Memory B cell (primary cell): ENCODE data around the gene COL4A2.

Experiments
- ATAC-seq: fragments of 150-1000 bp; cut with Tn5 transposase; 2 replicates; pipeline ENCODE4 v1.10.0; 2021; ENCODE audit warnings: low read depth, mild to moderate bottlenecking, moderate library complexity
- DNase-seq, 2 donors: peaks; one replicate each; pipeline ENCODE4 v3.0.0; 2022; ENCODE audit warnings: low spot score in 2 of 2
- H3K27ac Mint-ChIP-seq: one replicate; pipeline ENCODE4 v1.8.0; 2022; ENCODE audit warnings: mild to moderate bottlenecking, moderate library complexity, mixed read lengths
- H3K27me3 Mint-ChIP-seq: one replicate; pipeline ENCODE4 v1.8.0; 2022; ENCODE audit warnings: mixed read lengths
- H3K36me3 Mint-ChIP-seq: one replicate; pipeline ENCODE4 v1.8.0; 2022; ENCODE audit warnings: mild to moderate bottlenecking, mixed read lengths
- H3K4me1 Mint-ChIP-seq: one replicate; pipeline ENCODE4 v1.8.0; 2022; ENCODE audit warnings: mixed read lengths
- H3K4me3 Mint-ChIP-seq: one replicate; pipeline ENCODE4 v1.8.0; 2022; ENCODE audit warnings: mild to moderate bottlenecking, moderate library complexity, mixed read lengths
- H3K9me3 Mint-ChIP-seq: one replicate; pipeline ENCODE4 v1.8.0; 2022; ENCODE audit warnings: mixed read lengths

Gene COL4A2

GRCh38 chr13:110356362-110356761, 49.3 kb downstream of the COL4A2 start:
- H3K4me3 Mint-ChIP-seq, result no peak overlapping the region
- ATAC-seq, result no peak
- H3K27me3 Mint-ChIP-seq, result peaks cover 4% of the 10 kb centered on the region
- no peaks in the 10 kb centered on the region for H3K36me3 Mint-ChIP-seq
- no peaks in the 10 kb centered on the region for H3K4me1 Mint-ChIP-seq
- no peak overlapping the region for H3K27ac Mint-ChIP-seq
- no peaks in the 10 kb centered on the region for H3K9me3 Mint-ChIP-seq
- no peak for DNase-seq

GRCh38 chr13:110358381-110358780, 51.3 kb downstream of the COL4A2 start:
- no peaks in the 10 kb centered on the region for H3K4me1 Mint-ChIP-seq
- H3K4me3 Mint-ChIP-seq, result no peak overlapping the region
- H3K9me3 Mint-ChIP-seq, result no peaks in the 10 kb centered on the region
- ATAC-seq (no peak), DNase-seq (no peak)
- peaks cover 2% of the 10 kb centered on the region for H3K27me3 Mint-ChIP-seq
- no peaks in the 10 kb centered on the region for H3K36me3 Mint-ChIP-seq
- H3K27ac Mint-ChIP-seq, result no peak overlapping the region

DNA sequence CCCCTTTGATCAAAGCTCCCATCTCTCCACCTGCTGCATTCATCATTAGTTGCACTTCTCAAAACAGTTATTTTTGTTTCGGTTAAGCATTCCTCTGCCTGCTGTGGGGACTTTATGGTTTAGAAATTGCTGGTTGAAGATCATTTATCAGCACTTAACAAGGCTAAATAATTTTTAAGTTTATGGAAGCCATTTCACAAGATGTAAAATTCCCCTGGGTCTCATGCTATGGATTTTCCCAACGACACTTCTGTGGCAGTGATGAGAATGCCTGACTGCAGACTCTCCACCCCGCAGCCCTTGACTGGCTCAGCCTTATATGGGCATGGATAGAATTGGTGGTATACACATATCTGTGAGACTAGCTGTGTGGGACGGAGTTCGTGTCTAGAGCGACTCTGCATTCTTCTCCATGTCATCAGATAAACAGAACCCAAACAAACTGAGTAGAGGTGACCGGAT, 52.8 kb downstream of the COL4A2 start:
- Mint-ChIP-seq H3K9me3 (no peaks in the 10 kb centered on the region), H3K27me3 (peaks cover 2% of the 10 kb centered on the region), H3K4me1 (no peaks in the 10 kb centered on the region), H3K27ac (no peak overlapping the region), H3K4me3 (no peak overlapping the region), H3K36me3 (no peaks in the 10 kb centered on the region)
- ATAC-seq (no peak), DNase-seq (no peak)

GRCh38 chr13:110360598-110360997, 53.5 kb downstream of the COL4A2 start:
- Mint-ChIP-seq H3K27me3 (peaks cover 2% of the 10 kb centered on the region), H3K4me3 (no peak overlapping the region), H3K4me1 (no peaks in the 10 kb centered on the region), H3K9me3 (no peaks in the 10 kb centered on the region), H3K36me3 (no peaks in the 10 kb centered on the region), H3K27ac (no peak overlapping the region)
- ATAC-seq (no peak), DNase-seq (no peak)

DNA sequence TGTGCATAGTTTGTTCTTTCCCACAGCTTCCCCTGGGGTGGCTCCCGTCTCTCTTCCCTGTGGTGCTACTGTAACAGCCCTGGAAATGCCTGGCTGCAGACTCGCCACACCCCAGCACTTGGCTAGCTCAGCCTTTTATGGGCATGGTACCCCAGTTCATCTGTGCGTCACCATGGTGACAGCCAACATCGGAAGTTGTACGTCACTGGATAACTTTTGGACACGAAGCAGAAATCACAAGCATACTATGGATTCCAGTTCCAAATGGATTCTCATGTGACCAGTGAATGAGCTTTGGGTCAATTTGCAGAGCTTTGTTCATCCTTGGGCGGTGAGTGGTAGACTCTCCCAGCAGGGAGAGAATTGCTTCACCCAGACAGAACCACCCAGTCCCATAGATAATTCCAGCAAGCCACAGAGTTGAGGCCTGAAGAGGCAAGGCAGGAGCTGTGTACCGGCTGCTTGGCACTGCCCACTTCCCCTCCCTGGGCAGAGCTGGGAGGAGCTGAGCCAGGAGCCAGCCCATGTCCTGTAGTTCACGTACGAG, 54.4 kb downstream of the COL4A2 start:
- peaks cover 2% of the 10 kb centered on the region for H3K27me3 Mint-ChIP-seq
- ATAC-seq (no peak), DNase-seq (no peak)
- H3K36me3 Mint-ChIP-seq, result no peaks in the 10 kb centered on the region
- no peaks in the 10 kb centered on the region for H3K4me1 Mint-ChIP-seq
- H3K9me3 Mint-ChIP-seq, result no peaks in the 10 kb centered on the region
- no peak overlapping the region for H3K27ac Mint-ChIP-seq
- no peak overlapping the region for H3K4me3 Mint-ChIP-seq

GRCh38 chr13:110363010-110363409, 55.9 kb downstream of the COL4A2 start:
- Mint-ChIP-seq H3K4me1 (no peaks in the 10 kb centered on the region), H3K27me3 (peaks cover 2% of the 10 kb centered on the region), H3K27ac (no peak overlapping the region), H3K36me3 (no peaks in the 10 kb centered on the region), H3K9me3 (no peaks in the 10 kb centered on the region), H3K4me3 (no peak overlapping the region)
- DNase-seq, result no peak
- ATAC-seq, result no peak

DNA sequence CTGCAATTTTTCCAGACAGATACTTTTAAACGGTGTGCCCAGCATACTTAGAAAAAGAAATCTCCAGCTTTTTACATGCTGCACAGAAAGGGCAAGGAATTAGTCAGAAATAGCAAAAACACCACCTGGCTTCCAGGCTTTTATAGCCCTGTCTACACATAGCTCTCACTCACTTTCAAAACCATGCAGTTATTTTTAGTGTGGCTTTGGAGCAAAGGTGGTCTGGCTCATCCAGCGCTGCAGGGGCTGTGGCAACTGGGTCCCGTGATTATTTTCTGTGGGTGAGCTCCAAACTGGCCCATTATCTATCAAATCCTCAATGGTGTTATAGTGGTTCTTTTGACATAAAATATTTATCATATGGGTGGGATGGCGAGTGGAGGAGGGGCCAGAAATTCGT, 57.0 kb downstream of the COL4A2 start:
- Mint-ChIP-seq H3K9me3 (no peaks in the 10 kb centered on the region), H3K36me3 (no peaks in the 10 kb centered on the region), H3K27ac (no peak overlapping the region), H3K4me3 (no peak overlapping the region), H3K4me1 (no peaks in the 10 kb centered on the region), H3K27me3 (peaks cover 2% of the 10 kb centered on the region)
- ATAC-seq (no peak), DNase-seq (no peak)

GRCh38 chr13:110365876-110366275, 58.8 kb downstream of the COL4A2 start:
- H3K9me3 Mint-ChIP-seq, result no peaks in the 10 kb centered on the region
- peaks cover 4% of the 10 kb centered on the region for H3K27me3 Mint-ChIP-seq
- H3K4me3 Mint-ChIP-seq, result no peak overlapping the region
- H3K27ac Mint-ChIP-seq, result no peak overlapping the region
- DNase-seq (no peak), ATAC-seq (no peak)
- no peaks in the 10 kb centered on the region for H3K4me1 Mint-ChIP-seq
- no peaks in the 10 kb centered on the region for H3K36me3 Mint-ChIP-seq

DNA sequence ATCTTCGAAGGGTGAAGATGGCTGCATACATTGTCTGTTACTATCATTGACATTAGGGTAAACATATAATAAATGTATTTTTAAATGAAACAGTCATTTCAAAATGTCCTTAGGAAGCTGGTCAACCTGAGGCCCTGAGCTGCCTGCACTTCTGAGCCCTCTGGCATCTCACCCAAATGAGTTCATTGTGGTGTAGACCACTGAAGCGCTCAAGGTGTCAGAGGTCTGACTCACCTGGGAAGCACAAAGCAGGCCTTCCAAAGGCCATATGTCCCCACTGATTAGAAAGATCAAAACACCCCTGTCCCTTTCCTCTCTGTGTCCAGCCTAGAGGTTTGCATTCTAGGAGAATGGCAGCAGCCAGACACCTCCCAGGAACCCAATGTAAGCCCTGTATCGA, 59.6 kb downstream of the COL4A2 start:
- H3K9me3 Mint-ChIP-seq, result no peaks in the 10 kb centered on the region
- H3K36me3 Mint-ChIP-seq, result no peaks in the 10 kb centered on the region
- H3K27ac Mint-ChIP-seq, result no peak overlapping the region
- H3K4me3 Mint-ChIP-seq, result no peak overlapping the region
- no peak for DNase-seq
- H3K27me3 Mint-ChIP-seq, result peaks cover 3% of the 10 kb centered on the region
- ATAC-seq, result no peak
- no peaks in the 10 kb centered on the region for H3K4me1 Mint-ChIP-seq

DNA sequence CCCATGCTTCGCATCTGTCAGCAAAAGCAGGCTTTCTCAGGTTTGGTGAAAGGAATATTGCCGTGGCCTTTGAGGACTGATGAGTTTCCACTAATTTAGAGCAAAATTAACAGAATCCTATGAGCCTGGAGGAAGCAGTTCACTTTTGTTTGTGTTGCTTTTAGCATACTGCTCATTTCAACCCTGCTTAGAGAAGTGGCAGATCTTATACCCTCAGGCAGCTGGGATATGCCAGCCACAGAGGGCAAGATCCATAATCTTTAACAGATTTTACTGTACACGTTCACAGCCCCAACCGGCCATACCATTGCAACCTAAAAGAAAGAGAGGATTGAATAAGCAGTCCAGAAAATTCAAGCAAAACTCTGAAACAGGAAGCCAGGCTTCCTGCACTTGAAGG, 60.5 kb downstream of the COL4A2 start:
- peaks cover 4% of the 10 kb centered on the region for H3K27me3 Mint-ChIP-seq
- H3K4me3 Mint-ChIP-seq, result no peak overlapping the region
- H3K36me3 Mint-ChIP-seq, result no peaks in the 10 kb centered on the region
- H3K27ac Mint-ChIP-seq, result no peak overlapping the region
- H3K9me3 Mint-ChIP-seq, result no peaks in the 10 kb centered on the region
- no peak for DNase-seq
- ATAC-seq, result no peak
- no peaks in the 10 kb centered on the region for H3K4me1 Mint-ChIP-seq

DNA sequence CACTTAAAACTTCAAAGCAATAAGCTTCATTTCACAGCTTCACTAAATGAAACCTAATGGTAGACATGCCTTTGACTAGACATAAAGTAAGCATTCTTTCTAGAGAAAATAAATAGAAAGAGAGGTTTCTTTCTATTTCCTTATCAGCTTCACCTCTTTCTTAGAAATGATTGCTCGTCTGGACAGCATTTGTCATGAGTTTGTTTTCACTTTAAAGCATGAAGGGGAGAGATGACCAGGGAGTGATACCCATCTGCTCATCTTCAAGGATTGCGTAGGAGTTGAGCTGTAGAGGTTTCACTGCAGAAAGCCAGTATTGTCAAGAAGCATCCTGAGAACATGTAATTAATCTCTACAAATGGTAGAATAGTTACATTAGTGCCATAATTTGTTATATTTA, 61.3 kb downstream of the COL4A2 start:
- Mint-ChIP-seq H3K27me3 (peaks cover 4% of the 10 kb centered on the region), H3K4me1 (no peaks in the 10 kb centered on the region)
- ATAC-seq, result no peak

GRCh38 chr13:110369400-110369799, 62.3 kb downstream of the COL4A2 start:
- H3K36me3 Mint-ChIP-seq, result no peaks in the 10 kb centered on the region
- no peaks in the 10 kb centered on the region for H3K4me1 Mint-ChIP-seq
- no peak for ATAC-seq
- H3K27me3 Mint-ChIP-seq, result peaks cover 8% of the 10 kb centered on the region
- no peaks in the 10 kb centered on the region for H3K9me3 Mint-ChIP-seq
- DNase-seq, result no peak
- H3K27ac Mint-ChIP-seq, result no peak overlapping the region
- H3K4me3 Mint-ChIP-seq, result no peak overlapping the region

More for the DNA sequence above, 61.3 kb downstream of the COL4A2 start:
- Mint-ChIP-seq H3K27ac (no peak overlapping the region), H3K9me3 (no peaks in the 10 kb centered on the region), H3K36me3 (no peaks in the 10 kb centered on the region), H3K4me3 (no peak overlapping the region)
- no peak for DNase-seq

DNA sequence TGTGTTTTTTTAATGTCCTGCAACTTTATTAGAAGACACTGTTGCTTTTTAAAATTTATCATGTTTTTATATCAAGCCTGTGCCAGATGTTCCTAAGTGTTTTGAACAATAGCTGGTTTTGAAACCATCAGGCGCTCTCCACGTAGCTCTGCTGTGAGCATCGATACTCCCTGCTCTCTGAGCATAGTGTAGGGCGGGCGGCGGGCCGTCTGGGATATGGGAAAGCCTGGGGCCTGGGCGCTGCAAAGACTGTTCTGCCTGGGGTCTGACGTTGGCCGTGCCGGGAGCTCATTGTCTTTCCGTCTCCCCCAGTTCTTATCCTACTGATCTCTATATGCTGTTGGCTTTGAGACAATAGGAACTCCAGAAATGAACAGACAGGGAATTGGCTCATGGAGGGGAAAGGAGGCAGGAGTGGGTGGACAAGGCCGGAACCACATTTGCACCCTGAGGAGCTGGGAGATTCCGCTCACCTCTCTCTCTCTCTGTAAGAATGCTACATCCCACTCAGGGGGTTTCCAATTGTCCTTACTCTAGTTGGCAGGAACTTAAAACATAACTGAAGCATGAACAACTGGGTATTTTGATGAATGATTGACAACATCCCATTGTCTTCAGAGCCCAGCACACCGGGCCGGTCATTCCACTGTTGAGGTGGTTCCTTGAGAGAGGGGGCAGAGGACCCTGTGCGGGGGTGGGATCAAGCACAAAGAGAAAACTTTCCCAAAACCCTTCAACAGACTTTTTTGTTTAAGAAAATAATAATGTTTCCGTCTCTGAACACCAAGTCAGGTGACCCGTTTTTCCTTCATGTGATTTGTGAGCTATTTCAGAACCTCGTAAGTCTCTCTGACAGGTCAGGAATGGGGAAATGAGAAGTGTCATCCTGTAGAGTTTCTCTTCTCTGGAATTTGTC, 64.7 kb downstream of the COL4A2 start:
- no peaks in the 10 kb centered on the region for H3K9me3 Mint-ChIP-seq
- no peak overlapping the region for H3K27ac Mint-ChIP-seq
- no peaks in the 10 kb centered on the region for H3K4me1 Mint-ChIP-seq
- no peaks in the 10 kb centered on the region for H3K36me3 Mint-ChIP-seq
- H3K27me3 Mint-ChIP-seq, result peaks cover 14% of the 10 kb centered on the region
- H3K4me3 Mint-ChIP-seq, result no peak overlapping the region
- DNase-seq (no peak), ATAC-seq (no peak)

DNA sequence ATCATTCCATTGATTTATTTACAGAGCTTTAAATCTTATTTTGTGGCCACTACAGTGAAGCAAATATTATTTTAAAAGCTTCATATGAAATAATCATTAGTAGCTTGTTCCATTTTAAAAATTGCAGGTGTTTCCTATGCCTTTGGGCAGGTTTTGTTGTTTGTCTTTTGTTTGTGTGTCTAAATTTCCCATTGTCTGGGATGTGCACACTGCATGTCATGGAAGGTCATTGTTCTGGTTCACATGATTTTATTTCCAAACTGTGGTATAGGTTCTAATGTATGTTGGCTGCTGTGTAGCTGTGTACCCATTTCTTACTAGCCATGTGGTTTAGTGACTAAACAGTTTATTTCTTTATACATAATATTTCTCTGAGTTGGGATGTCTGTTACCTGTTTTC, 65.6 kb downstream of the COL4A2 start:
- DNase-seq (no peak), ATAC-seq (no peak)
- Mint-ChIP-seq H3K9me3 (no peaks in the 10 kb centered on the region), H3K36me3 (no peaks in the 10 kb centered on the region), H3K27ac (no peak overlapping the region), H3K27me3 (peaks cover 14% of the 10 kb centered on the region), H3K4me1 (no peaks in the 10 kb centered on the region), H3K4me3 (no peak overlapping the region)

DNA sequence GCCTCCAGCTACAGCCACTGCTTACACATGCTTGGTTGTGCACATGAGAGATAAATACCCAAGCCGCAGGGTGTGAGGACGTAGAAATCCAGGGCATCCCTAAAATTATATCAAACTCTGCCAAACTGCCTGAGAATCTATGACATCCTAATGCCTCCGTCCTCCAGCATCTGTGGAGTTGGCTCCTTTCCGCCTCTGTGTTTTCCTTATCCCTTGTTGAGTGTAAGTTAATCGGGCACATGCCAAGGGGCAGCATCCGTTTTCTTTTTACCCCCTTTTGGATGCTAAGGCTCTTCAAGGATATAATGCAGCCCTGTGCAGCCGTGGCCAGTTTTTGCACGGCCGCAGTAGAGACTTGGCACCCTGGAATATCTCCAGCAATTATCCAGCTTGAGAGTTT, 66.5 kb downstream of the COL4A2 start:
- ATAC-seq (no peak), DNase-seq (no peak)
- no peaks in the 10 kb centered on the region for H3K36me3 Mint-ChIP-seq
- H3K27me3 Mint-ChIP-seq, result peaks cover 16% of the 10 kb centered on the region
- H3K4me1 Mint-ChIP-seq, result no peaks in the 10 kb centered on the region
- H3K9me3 Mint-ChIP-seq, result no peaks in the 10 kb centered on the region
- H3K4me3 Mint-ChIP-seq, result no peak overlapping the region
- H3K27ac Mint-ChIP-seq, result no peak overlapping the region
